GM21526 (cell line): Measurements from ENCODE around the gene MRGPRG.

Experiments
- ATAC-seq: cut with Tn5 transposase; IDR thresholded peaks from one replicate; pipeline ENCODE4 v1.9.1; 2021; ENCODE audit warnings: moderate library complexity; ENCODE audit not compliant: unreplicated experiment, low FRiP score

Gene MRGPRG

DNA sequence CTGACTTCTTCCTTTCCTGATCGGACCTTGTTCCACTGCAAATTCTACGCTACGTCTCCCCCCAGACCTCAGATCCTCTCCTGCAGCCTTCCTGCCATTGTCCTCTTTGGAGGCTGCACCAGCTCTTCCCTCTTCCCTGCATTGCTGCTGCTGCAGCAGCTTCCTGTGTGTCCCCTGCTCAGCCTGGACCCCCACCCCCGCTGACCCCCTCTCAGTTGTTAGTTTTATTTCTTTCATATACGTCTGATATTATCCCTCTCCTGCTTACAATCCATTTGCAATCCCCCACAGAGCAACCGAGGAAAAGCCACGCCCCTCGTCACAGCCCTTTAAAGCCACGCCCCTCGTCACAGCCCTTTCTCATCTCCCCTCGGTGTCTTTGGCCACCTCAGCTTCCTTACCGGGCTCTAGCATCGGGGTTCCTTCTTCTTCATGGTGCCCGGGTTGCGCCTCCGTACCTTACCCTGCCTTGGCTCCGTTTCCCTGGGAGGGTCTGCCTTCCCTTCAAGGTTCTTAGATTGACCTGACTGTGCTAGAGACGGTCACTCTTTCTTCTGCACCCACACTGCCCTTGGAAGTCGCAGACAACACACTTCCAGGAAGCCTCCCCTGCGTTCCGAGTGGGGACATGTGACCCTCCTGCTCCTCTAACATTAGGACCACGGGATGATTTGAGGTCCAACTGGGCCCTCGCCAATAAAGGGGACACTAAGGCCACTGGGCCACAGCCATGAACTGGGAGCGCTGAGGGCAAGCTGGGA lies 4.8 kb downstream of the MRGPRG start:
- ATAC-seq = no peak

DNA sequence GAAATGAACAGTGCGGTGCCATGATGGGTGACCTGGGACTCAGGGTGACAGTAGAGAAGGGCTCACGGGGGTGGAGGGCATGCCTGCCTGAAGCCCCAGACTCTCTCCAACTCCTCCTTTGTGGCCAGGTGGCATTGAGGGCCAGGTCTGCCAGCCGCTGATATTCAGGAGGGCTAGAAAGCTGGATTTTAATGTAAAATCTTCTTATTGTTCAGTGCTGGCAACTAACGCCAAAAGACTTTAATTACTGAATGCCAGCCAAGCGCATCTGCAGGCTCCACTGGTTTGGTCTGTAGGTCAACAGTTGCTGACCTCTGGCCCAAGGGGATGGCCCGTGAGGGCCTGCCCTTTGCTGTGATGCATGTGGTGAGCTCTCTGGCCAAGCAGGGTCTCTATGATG lies 10.3 kb downstream of the MRGPRG start:
- no peak for ATAC-seq

DNA sequence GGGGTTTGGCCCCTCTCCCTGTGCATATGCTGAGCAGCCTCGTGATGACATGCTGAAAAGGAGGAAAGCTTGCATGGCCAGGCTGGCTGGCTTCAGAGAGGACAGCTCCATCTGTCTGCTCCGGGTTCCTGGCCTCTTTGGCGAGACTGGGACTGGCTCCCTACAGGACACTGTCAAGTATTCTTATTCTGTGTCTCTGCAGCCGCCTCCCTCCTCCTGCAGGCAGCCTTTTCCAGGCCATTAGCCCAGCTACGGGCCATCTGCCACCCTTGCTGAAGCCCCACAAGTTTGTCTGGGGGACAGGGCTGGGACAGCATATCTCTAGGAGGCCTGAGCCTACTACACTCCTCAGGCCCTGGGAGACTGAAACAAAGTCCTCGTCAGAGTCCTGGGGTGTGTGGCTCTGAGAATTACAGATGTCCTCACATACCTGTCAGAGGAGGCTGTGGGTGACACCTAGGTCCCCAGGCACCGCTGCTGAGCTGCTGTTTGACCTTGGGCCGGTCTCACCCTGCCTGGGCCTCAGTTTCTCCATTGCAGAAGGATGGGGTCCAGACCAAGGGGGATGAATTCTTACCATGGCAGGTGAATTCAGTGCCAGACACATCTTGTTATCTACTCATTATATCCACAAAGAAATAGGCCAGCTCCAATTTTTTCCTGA lies 11.0 kb downstream of the MRGPRG start:
- no peak for ATAC-seq

DNA sequence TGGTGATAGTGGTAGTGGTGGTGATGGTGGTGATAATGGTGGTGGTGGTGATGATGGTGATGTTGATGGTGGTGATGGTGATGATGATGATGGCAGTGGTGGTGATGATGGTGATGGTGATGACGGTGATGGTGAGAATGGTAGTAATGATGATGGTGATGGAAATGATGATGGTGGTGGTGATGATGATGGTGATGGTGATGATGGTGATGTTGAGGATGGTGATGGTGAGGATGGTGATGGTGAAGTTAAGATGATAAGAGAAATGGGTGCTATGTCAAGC lies 11.8 kb downstream of the MRGPRG start:
- ATAC-seq = no peak

DNA sequence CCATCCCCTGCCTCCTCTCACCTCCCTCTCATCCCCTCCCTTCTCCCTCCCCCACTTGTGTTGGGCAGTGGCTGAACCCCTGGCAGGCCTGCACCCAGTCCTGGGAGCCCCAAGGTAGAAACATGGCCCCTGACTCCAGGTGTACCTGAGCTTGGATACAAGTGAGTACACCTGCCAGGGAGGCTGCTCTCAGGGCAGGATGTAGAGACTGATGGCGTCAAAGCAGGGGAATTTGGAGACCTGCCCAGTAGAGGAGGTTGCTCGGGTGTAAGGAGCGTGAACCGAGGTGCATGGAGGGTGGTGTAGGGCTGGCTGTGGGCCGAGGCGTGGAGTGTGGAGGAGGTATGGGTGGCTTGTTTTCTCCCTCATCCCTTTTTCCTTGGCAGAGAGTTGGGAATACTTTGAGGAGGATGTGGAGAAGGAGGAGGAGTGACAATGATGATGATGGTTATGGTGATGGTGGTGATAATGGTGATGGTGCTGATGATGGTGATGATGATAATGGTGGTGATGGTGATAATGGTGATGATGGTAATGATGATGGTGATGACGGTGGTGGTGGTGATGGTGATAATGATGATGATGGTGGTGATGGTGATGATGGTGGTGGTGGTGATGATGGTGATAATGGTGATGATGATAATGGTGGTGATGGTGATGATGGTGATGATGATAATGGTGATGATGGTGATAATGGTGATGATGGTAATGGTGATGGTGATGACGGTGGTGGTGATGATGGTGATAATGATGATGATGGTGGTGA lies 12.3 kb downstream of the MRGPRG start:
- ATAC-seq = no peak

DNA sequence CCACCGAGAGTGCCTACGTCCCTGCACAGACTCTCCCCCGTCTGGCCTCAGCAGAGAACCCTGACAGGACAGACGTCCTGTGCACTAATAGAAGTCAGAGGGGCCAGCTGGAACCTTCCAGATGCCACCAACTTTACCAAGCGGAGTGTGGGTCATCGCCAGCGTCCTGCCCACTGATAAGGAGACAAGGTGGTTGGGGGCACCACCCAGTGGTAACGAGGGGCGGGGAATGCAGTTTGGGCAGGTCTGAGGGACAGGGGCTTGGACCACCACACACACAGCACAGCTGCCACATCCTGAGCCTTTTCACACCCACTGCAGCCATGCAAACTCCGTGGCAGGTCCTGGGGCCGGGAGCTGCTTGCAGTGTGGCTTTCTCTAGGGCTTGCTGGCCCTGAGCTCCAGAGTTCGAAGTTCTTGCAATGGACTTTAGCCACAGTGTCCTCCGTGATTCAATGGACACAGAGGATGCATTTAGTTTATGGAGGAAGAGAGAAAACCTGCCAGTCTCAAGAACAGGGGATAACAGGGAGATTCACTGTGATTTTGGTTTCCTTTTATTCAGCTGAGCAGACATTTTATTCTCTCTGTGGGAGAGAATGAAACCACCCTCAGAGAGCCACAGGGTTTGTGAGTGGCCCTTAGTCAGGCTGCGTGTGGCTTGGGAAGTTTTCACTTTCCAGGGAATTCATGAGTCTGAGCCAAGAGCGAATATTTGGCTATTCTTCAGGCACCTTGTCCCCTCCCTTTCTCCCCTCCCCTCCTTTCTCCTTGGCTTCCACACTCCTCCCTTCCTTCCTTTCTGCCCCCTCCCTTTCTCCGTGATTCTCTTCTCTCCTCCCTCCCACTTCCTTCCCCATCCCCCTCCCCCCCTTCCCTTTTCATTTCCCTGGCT lies 13.1 kb downstream of the MRGPRG start:
- ATAC-seq = no peak

DNA sequence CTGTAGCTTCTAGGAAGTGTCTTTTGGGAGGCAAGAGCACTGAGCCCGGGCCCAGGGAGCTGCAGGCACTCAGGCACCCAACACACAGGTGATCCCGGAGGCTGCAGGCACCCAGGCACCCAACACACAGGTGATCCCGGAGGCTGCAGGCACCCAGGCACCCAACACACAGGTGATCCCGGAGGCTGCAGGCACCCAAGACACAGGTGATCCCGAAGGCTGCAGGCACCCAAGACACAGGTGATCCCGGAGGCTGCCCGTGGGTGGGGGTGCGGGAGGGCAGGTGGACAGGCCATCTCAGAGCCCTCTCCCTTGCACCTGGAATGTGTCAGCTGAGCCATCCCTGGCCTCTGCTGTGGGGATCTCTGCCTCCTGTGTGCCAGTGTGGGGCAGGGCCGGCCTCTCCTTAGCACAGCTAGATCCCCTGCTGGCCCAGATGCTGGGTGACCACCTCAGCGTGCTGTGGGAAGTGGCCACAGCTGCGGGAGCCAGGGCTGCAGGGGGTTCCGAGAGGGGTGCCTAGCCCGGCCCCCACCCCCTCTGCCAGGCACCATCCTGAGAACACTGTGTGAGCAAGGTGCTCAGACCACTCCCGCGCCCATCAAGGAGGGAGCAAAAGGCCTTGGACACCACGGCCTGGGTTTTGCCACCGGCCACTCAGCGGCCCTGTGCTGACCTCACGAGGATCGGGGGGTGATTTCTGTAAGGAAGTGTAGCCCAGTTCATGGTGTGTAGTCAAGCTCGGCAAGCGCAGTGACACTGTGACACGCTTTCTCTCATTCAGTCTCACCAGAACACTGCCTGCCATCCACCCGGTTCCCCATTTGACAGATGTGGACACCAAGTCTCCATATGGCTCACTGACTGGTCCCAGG lies 14.2 kb downstream of the MRGPRG start:
- no peak for ATAC-seq

DNA sequence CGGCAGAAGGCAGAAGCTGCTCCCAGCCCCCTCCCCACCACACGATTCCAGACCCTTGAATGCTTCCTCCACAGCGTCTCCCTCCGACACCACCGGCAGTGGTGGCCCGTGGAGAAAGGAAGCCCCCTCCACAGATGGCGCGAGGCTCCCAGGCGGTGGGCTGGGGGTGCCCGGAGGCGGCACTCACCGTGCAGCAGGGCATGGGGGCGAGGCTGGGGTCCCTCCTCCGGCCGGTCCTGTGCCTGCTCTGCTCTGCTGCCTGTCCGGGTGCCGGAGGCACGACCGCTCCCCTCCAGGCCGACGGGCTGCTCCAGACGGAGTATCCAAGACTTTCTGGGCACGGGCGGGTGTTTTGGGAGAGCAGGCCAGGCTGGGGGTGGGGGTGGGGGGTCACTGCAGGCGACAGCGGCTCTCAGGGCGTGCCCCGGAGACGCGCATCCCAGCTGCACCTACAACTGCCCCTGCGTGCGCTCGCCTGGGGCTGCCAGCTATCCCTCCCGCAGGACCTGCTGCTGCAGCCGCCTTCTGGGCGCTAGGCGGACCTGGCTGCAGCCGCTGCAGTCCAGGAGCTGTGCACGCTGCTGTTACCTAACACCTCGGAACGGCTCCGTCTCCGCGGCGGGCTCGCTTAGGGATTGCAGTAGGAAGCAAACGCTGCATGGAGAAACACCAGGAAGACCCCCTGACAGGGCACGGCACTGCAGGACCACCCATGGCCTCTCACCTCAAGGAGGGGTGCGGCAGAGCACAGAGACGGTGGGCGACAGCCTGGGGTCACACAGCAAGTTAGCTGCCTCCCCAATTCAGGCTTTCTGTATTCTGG lies 15.2 kb downstream of the MRGPRG start:
- ATAC-seq = no peak

DNA sequence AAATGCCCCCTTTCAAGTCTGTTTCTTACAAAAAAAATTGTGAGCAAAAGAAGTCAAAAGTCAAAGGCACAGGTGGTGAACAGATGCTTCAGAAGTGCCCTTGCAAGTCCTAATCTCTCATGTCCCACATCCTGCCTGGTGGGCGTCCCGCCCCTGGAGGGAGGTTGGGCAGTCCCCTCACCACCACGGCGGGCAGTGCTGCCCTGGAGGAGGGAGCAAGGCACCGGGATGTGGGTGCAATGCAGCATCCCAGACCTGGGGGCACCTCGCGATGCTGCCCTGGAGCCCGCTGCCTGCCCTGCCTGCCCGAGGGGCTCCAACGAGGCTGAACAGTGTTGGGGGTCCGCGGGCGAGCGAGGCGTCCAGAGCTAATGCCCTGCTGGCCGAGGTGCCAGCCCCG lies 15.9 kb downstream of the MRGPRG start:
- no peak for ATAC-seq

DNA sequence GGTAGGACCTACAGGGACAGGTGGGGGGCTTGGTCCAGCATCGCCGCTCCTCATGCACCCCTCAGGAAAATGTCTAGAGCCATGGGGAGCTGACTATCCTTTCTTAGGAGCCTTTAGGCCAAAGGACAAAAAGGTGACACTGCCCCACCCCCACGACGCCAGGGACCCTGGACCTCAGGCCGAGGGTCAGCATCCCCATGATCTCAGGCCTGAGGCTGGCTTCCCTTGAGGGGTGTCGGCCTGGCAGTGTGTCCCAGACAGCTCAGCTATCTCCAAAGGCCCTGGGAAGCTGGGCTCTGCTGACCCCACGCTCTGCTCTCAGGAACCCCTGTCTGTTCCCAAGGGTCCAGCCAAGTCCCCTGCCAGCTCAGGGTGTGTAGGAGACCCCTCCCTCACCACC lies 16.3 kb downstream of the MRGPRG start:
- ATAC-seq = no peak

DNA sequence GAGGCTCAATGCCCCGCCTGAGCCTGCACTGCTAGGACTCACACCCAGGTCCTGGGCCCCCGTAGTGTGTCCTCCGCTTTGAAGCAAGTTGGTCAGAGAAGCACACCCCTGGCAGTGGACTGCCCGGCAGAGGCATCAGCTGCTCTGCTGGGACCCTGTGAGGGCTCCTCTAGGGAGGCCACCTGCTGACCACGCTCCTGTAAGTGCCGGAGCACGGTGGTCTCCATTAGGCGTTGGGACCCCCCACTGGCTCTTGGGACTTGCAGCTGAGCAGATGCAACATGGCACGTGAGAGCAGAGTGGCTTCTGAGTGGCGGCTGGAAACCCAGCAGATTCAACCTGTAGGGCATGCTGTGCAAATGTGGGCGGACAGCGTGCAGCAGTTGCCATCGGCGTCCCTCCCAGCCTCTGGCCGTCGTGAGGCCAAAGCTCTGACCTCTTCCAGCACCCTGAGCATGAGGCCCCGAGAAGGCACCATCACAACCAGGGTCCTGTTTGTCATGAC lies 16.9 kb downstream of the MRGPRG start:
- ATAC-seq = no peak

DNA sequence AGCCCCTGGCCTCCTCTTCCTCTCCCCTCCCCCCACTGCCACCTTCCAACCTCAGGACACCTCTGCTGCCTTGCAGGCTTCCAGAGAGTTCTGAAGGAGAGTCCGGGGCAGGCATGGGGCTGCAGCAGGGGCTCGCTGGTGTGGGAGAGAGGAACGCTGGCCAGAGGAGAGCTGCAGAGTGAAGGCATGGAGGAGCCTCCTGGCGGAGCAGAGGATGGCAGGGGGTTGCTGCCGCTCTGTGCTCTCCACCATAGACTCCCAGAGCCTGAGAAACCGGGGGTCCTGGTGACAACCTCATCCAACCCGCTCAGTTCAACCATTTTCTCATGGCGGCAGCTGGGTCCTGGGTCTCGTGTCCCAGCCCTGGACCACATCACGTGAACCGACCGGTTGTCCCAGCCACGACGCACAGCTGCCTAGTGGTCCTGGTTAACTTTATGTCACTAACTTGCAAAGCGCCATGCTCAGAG lies 17.5 kb downstream of the MRGPRG start:
- no peak for ATAC-seq

DNA sequence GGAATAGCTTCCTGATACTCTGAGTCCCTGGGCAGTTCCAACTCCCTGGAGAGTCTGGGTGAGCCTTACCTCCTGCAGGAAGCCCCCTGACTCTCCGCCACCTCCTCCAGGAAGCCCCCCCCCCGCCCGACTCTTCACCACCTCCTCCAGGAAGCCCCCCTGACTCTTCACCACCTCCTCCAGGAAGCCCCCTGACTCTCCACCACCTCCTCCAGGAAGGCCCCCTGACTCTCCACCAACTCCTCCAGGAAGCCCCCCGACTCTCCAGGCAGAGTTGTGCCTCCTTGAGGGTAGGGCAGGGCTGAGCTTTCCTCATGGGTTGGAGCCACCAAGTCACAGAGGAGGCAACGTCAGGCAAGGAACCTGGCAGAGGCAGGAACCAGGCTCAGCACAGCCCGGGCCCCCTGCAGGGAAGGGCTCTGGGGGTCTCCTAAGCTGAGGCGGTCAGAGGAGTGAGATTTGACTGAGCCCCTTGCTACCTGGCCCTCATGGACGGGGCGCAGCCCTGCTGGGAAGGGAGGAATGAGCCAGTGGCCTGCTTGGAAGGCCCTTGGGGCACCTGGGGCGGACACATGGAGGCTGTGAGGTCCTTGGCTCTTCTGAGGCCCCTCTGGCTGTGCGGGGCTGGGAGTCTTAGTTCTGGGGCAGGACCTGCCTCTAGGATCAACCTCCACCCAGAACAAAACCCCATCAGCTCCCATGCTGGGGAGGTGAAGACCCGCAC lies 18.1 kb downstream of the MRGPRG start:
- no peak for ATAC-seq

DNA sequence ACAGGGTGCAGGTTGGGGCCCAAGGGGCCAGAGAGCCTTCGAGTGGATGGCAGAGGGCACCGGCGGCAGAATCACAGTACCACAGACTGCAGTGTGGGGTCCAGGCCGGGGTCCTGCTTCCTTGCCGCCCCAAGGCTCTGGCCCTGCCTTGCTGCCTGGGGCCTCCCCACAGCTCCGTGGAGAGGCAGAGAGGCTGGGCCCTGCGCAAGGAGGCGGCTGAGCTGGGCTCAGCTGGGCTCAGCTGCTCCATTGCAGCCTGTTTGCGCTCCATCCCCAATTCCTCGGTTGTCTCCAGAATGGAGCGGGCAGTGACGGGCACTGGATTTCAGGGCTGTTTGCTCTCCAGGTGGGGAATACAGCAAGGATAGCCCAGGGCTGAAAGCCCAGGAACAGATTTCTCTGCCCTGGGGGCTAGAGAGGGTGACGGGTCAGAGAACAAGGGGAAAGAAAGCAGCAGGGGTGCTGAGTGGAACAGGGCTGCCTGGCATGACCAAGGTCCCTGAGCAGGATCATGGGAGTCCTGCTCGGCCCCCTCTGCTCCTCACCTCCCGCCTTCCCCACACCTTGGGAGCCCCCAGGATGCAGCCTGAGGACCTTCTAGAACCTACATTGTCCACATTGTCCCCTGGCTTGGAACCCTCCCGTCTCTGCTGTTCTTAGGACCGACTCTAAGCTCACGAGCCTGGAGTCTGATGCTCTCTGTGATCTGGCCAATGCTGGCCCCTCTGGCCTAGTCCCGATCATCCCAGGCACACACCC lies 18.9 kb downstream of the MRGPRG start:
- no peak for ATAC-seq

DNA sequence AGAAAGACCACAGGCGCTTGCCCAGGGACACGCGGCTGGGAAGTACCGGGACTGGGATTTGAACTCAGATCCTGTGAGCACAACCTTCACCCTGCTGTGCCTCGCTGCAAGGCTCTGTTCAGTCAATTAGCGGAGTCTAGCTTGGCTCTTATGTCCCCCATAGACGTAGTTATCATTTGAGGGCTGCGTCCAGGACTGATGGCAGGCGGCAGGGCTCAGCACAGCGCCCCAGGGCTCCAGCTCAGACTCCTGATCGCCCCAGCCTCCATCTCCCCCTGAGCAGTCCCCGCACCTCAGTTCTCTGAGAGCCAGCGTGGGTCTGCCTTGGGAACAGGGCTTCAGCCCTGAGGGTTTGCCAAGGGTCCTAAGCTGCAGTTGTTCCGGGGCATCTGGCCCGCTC lies 19.8 kb downstream of the MRGPRG start:
- ATAC-seq = no peak

DNA sequence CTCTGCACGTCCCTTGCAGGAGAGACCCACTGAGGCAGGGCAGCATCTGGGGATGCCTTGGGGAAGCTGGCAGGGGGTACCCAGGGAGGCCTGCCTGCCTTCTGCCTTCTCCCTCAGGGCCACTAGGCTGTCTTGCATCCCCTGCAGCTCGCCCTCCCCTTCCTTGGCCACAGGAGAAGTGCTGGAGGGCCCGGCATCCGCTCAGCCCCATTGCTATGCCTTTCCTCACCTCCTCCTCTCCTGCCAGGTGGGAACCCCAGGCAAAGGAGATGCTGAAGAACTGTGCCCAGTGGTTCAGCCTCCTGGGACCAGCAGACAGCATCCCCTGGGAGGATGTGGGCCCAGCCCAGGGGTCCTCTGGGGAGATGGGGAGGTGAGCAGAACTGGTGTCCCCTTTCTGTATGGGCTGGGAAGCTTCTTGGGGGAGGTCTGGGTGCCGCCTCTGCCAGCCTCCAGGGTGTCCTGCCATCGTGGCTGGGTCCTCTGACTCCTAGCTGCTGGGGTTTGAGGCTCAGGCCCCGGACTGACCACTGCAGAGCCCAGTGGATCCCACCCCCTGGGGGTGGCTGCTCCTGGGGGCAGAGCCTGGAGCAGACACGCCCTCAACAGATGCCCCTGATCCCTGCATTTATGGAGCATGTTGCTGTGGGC lies 20.6 kb downstream of the MRGPRG start:
- ATAC-seq = no peak
